ENCODE measurements around the gene SLC24A3. TPM values are rescaled to one million over a fixed set of nuclear protein-coding genes. Genes with fewer than 3 reads are reported as not detected.

The SLC24A3 gene
- total and polyA plus RNA-seq, 2 experiments from 2014 or later = 0.81 to 2.5 TPM

GRCh38 chr20:19690462-19690861, 478.0 kb downstream of the SLC24A3 start (continued):
- TF ChIP-seq ZNF114 (CRISPR knock-in tag; IDR thresholded peaks at IDR 0.05) (no peak), POLR2AphosphoS5 (IDR thresholded peaks at IDR 0.05; ENCODE audit: low read depth) (no peak), REST (IDR thresholded peaks at IDR 0.05; ENCODE audit: unreplicated experiment) (no peak), ETS1 (IDR thresholded peaks at IDR 0.05) (no peak), CREB1 (CRISPR knock-in tag; IDR thresholded peaks at IDR 0.05; ENCODE audit: low read depth) (no peak), EZH2phosphoT487 (IDR thresholded peaks at IDR 0.05; ENCODE audit: unreplicated experiment) (no peak)

- DNase-seq (ENCODE audit: low spot score) (no peak), ATAC-seq (no peak)
- Mint-ChIP-seq H3K9me3 (peaks cover 9% of the 10 kb centered on the region; the same call in 2 of the 3 replicates), H3K4me3 (no peak overlapping the region), H3K27me3 (ENCODE audit: insufficient read depth, low read depth, poor library complexity) (peaks cover 6% of the 10 kb centered on the region), H3K4me1 (peaks cover 12% of the 10 kb centered on the region; the same call in 2 of the 3 replicates), H3K36me3 (ENCODE audit: low read depth) (peaks cover 11% of the 10 kb centered on the region; the same call in 2 of the 3 replicates), H3K27ac (peak overlapping the region; percentile 54; the same call in 1 of the 2 replicates)
- H4K20me1 ChIP-seq (replicated peaks; ENCODE audit: insufficient read depth) = no peaks in the 10 kb centered on the region; the same call in 1 of the 2 replicates
- no peaks in the 10 kb centered on the region for H3K4me1 ChIP-seq (ENCODE audit: insufficient read depth)
- no peak overlapping the region for H3K27ac ChIP-seq (ENCODE audit: low read depth)
- no peaks in the 10 kb centered on the region for H3K27me3 ChIP-seq (ENCODE audit: insufficient read depth)
- no peak overlapping the region for H3K4me2 ChIP-seq
- no peaks in the 10 kb centered on the region for H3K36me3 ChIP-seq (ENCODE audit: insufficient read depth)
- no peaks in the 10 kb centered on the region for H3K79me2 ChIP-seq (replicated peaks; ENCODE audit: insufficient read depth)
- H2AFZ ChIP-seq = no peak overlapping the region
- 0 out of 2 replicates have a peak, but pooled peaks cover 4% of the 10 kb centered on the region for H3K9me2 ChIP-seq (ENCODE audit: insufficient read depth)
- H3F3A ChIP-seq (replicated peaks; ENCODE audit: low read depth) = no peaks in the 10 kb centered on the region
- no peak overlapping the region for H3K4me3 ChIP-seq
- TF ChIP-seq CTCF (conservative IDR thresholded peaks at IDR 0.05; ENCODE audit: low read depth in 2 of 2) (no peak), EZH2phosphoT487 (IDR thresholded peaks at IDR 0.05; ENCODE audit: unreplicated experiment) (no peak), JUNB (IDR thresholded peaks at IDR 0.05; ENCODE audit: unreplicated experiment) (no peak), ZNF114 (CRISPR knock-in tag; IDR thresholded peaks at IDR 0.05) (no peak), ZNF331 (CRISPR knock-in tag; IDR thresholded peaks at IDR 0.05; ENCODE audit: low read depth) (no peak), ZNF462 (CRISPR knock-in tag; IDR thresholded peaks at IDR 0.05) (no peak), POLR2AphosphoS5 (IDR thresholded peaks at IDR 0.05; ENCODE audit: low read depth) (no peak), ETS1 (IDR thresholded peaks at IDR 0.05) (no peak), EZH2 (IDR thresholded peaks at IDR 0.05; ENCODE audit: low read depth, unreplicated experiment) (no peak)
Measured at GRCh38 chr20:19691125-19691524, 478.7 kb downstream of the SLC24A3 start.
